Stomach (tissue), 4 donors: ENCODE data around the gene KRT6B.

Experiments
- EP300 ChIP-seq: sonication (generic); formaldehyde crosslinking; IDR thresholded peaks from one replicate; pipeline ENCODE4 v1.6.1; 2017; ENCODE audit warnings: antibody characterized with exemption
- POLR2A ChIP-seq, 4 donors: fragments of 450-650 bp; IDR thresholded peaks; one replicate each; pipeline ENCODE4 v1.6.1; 2016; ENCODE audit warnings: antibody characterized with exemption in 4 of 4, control low read depth in 2 of 4, mild to moderate bottlenecking in 1 of 4, moderate library complexity in 1 of 4
- POLR2AphosphoS5 ChIP-seq, 3 donors: sonication (generic); formaldehyde crosslinking; IDR thresholded peaks; one replicate each; pipeline ENCODE4 v1.6.1; 2016; ENCODE audit warnings: antibody characterized with exemption in 3 of 3
- TF ChIP-seq, protein P1 (sequence below), 7 experiments: fragments of 450-650 bp in 4 of 7; fragments of 200-600 bp in 3 of 7; sonication (generic) in 3 of 7; IDR thresholded peaks; one replicate each; pipeline ENCODE4 v1.5.1; 2016 to 2019; ENCODE audit warnings: antibody characterized with exemption in 7 of 7, control low read depth in 2 of 7, mild to moderate bottlenecking in 1 of 7

GRCh38 chr12:52493172-52493571, 41.2 kb upstream of the KRT6B start, which contains the start of gene KRT6A:
- no peak for TF ChIP-seq POLR2AphosphoS5 (IDR thresholded peaks at IDR 0.05)
- TF ChIP-seq, protein P1, sequence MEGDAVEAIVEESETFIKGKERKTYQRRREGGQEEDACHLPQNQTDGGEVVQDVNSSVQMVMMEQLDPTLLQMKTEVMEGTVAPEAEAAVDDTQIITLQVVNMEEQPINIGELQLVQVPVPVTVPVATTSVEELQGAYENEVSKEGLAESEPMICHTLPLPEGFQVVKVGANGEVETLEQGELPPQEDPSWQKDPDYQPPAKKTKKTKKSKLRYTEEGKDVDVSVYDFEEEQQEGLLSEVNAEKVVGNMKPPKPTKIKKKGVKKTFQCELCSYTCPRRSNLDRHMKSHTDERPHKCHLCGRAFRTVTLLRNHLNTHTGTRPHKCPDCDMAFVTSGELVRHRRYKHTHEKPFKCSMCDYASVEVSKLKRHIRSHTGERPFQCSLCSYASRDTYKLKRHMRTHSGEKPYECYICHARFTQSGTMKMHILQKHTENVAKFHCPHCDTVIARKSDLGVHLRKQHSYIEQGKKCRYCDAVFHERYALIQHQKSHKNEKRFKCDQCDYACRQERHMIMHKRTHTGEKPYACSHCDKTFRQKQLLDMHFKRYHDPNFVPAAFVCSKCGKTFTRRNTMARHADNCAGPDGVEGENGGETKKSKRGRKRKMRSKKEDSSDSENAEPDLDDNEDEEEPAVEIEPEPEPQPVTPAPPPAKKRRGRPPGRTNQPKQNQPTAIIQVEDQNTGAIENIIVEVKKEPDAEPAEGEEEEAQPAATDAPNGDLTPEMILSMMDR (IDR thresholded peaks at IDR 0.05) = no peak
- TF ChIP-seq EP300 = no peak
- TF ChIP-seq POLR2A (IDR thresholded peaks at IDR 0.05) = no peak
